Endothelial cell of coronary artery (primary cell): ENCODE data around the gene DEK. TPM values are rescaled to one million over a fixed set of nuclear protein-coding genes. Genes with fewer than 3 reads are reported as not detected.

Experiments
- total RNA-seq: library from RNA; depleted of rRNA; stranded (reverse); fragments of >200 nt; gene quantifications from 2 replicates; pipeline ENCODE4 v1.2.3, GENCODE V29; 2014

DEK gene, protein sequence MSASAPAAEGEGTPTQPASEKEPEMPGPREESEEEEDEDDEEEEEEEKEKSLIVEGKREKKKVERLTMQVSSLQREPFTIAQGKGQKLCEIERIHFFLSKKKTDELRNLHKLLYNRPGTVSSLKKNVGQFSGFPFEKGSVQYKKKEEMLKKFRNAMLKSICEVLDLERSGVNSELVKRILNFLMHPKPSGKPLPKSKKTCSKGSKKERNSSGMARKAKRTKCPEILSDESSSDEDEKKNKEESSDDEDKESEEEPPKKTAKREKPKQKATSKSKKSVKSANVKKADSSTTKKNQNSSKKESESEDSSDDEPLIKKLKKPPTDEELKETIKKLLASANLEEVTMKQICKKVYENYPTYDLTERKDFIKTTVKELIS
- 95.9 and 108 TPM in 2 replicates for total RNA-seq

GRCh38 chr6:18264219-18264922 lies at the start of gene DEK:
TSS of gene DEK (minus strand) at chr6:18264530. CDS start at chr6:18263987, 543 bp downstream.

Other genes with a start within 250 kb of the DEK start
- 0.99 and 1.4 TPM in 2 replicates for gene NHLRC1, start 141.9 kb downstream of the DEK start, total RNA-seq
- 9.4 and 12.6 TPM in 2 replicates for gene TPMT, start 109.5 kb downstream of the DEK start, total RNA-seq
- gene KDM1B, start 109.1 kb downstream of the DEK start, total RNA-seq: 7.4 and 9.2 TPM in 2 replicates
- 97.6 and 118 TPM in 2 replicates for gene RNF144B, start 122.8 kb upstream of the DEK start, total RNA-seq